GM12865 (cell line): ENCODE results near the gene ZNF280D.

Source experiments
- DNase-seq: peaks from one replicate; pipeline ENCODE4 v3.0.0; 2010; ENCODE audit warnings: low read depth
- H3K4me3 ChIP-seq: 2 replicates; pipeline ENCODE4 v1.5.1; 2011; ENCODE audit warnings: mild to moderate bottlenecking, low read depth, low read length, control low read depth
- TF ChIP-seq, protein P1 (sequence below): IDR thresholded peaks from 2 replicates; pipeline ENCODE4 v1.5.1; 2011; ENCODE audit warnings: low read length, control low read depth, low read depth, inconsistent platforms; ENCODE audit not compliant: insufficient read depth; ENCODE audit errors: missing control alignments

The ZNF280D gene

DNA sequence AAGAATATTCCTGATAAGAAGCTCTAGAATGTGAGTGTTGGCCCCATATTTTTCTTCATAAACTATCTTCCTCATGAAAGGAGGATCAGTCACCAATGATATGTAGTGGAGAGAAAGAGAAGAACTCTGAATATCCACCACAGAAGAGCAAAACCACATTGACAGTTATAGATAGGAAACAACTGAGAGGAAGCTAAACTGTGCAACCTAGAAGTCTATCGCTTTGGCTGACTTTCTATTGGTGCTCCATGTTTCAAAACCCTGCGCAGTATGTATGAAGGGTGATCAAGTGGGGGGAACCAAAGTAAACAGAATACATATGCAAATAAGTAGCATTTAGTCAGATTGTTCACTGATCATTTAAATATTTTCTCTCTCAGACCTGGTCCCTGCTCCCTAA lies 41.0 kb upstream of the ZNF280D start:
- TF ChIP-seq, protein P1, sequence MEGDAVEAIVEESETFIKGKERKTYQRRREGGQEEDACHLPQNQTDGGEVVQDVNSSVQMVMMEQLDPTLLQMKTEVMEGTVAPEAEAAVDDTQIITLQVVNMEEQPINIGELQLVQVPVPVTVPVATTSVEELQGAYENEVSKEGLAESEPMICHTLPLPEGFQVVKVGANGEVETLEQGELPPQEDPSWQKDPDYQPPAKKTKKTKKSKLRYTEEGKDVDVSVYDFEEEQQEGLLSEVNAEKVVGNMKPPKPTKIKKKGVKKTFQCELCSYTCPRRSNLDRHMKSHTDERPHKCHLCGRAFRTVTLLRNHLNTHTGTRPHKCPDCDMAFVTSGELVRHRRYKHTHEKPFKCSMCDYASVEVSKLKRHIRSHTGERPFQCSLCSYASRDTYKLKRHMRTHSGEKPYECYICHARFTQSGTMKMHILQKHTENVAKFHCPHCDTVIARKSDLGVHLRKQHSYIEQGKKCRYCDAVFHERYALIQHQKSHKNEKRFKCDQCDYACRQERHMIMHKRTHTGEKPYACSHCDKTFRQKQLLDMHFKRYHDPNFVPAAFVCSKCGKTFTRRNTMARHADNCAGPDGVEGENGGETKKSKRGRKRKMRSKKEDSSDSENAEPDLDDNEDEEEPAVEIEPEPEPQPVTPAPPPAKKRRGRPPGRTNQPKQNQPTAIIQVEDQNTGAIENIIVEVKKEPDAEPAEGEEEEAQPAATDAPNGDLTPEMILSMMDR: no peak
- no peak overlapping the region for H3K4me3 ChIP-seq
- DNase-seq: no peak

DNA sequence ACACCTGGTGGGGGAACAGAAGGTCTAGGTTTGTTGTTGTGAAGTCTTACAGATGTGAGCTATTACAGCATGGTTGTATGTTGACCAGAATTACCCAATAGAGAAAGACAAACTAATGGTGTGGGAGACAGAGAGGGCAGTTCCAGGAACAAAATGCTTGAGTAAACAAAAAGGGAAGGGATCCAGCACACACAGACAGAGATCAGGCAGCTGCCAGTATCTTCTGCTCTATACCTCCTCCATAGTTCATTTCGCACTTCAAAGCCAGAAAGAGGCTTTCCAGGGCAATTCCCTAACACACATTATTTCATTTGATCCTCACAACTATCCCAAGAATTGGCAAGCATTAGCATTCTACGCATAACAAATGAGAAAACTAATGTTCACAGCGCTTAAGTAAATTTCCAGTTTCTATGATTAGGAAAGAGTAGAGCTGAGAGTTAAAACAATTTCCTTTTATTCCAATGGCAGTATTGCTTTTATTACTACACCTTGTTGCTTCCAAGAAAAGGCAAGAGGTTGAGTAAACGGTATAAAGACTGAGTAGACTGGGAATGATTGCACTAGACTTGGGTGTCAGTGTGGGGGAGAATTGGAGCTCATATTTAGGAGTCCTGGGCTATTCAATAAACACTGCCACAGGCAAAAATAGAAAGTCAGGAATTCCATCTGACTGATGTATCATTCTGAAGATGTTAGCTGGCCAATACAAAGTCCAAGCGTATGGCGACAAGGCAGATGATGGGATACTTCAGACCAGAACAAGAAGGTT lies 39.7 kb upstream of the ZNF280D start:
- no peak for DNase-seq
- H3K4me3 ChIP-seq: no peak overlapping the region
- TF ChIP-seq, protein P1: no peak

DNA sequence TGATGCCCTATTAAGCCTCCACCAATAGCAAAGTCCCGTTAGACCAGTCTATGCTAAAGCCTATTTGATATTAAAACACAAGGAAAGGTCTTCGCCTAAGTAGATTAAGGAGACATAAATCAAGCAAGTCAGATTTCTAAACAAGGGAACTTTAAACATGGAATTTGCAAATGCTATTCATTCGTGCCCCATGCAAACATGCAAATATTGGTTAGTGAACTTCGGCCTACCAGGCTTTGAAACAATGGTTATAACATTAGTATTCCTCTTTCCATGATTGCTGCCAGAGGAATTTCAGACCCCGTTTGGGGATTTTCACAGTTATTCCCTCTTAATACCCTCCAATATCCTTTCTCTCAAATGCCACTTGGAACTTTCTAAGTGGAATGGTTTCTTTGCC lies 36.9 kb upstream of the ZNF280D start:
- TF ChIP-seq, protein P1: no peak
- DNase-seq: no peak
- no peak overlapping the region for H3K4me3 ChIP-seq

DNA sequence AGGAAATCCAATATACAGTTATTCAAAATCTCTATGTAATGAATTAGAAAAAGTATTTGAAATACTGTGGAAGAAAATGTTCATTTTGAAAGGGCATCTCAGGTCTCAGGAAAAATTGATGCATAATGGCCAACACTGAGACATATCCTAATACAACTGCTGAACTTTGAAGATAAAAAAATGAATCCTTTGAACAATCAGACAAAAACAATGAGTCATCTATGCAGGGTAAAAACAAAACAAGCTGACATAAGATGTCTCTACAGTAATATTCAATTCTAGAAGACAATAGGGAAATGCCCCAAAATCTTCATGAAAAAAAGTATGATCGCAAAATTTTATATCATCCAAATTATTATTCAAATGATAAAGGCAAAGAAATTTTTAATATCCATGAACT lies 34.0 kb upstream of the ZNF280D start:
- no peak overlapping the region for H3K4me3 ChIP-seq
- DNase-seq: no peak
- TF ChIP-seq, protein P1: no peak

DNA sequence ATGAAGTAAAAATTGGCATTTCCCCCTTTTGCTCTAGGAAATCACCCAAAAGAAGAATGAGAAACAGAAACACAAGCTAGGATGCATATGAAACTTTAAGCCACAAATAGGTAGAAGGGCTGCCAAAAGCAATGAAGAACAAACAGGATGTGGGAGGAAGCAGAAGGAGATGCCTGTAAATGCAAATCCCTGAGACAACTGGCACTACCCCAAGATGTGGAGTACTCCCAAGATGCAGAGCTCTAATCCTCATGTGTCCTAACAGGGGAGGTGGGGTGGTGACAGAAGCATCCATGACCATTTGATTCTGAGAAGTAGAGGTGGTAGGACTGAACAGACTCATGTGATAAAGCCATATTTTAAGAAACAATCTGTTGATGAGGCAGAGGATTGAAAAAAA lies 31.9 kb upstream of the ZNF280D start:
- peak; percentile 38 for DNase-seq
- TF ChIP-seq, protein P1: no peak
- no peak overlapping the region for H3K4me3 ChIP-seq

DNA sequence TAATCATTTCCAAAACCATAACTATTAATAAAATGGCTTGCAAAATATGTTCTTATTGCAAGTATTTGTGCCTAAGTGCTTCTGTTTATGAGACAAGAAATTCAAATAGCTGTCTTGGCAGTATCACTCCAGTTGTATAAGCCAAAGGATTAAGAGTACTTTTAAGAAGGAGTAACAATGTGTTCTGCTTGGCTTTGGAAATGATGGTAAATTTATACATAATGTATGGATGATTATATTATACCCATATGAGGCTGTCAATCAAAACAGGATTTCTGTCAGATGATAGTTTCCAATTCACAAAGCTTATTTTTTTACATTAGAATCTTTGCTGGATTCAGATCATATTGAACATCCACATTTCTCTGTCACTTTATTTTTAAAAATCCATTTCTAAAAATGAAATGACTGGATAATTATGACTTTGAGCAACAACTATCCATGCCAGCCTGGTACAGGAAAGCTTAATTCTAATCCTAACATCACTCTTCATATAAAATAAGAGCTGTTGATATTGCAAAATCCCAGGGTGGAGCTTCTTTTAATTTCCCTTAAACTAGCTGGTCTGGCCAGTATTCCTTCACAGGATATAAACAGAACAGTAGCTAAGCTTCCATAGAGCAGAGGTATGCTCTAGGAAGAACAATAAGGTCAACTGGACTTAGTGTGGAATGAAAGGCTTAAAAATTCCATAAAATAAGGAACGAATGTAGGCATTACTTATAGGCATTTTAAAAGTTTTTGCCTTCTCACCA lies 30.0 kb upstream of the ZNF280D start:
- DNase-seq: no peak

More for the DNA sequence above, 30.0 kb upstream of the ZNF280D start:
- TF ChIP-seq, protein P1: no peak
- no peak overlapping the region for H3K4me3 ChIP-seq
